ENCODE results near the gene LOC128125822.

Gene LOC128125822

GRCh38 chr6:63567966-63568365 lies 4.3 kb upstream of the LOC128125822 start:
- Histone ChIP-seq H3K4me3 (ENCODE audit: low read depth, low read length) (no peak overlapping the region), H3K36me3 (ENCODE audit: control insufficient read depth, insufficient read depth, low read length) (no peaks in the 10 kb centered on the region), H3K27me3 (ENCODE audit: control insufficient read depth, insufficient read depth, low read length) (peaks cover 7% of the 10 kb centered on the region)
- ChIA-PET POLR2A (no interaction called here), CTCF (interaction anchor here (0.7 kb wide), 1 partner anchor 9 kb away, joined by 4 read pairs; no protein-coding TSS in a partner anchor)
- no peak for TF ChIP-seq CTCF (IDR thresholded peaks at IDR 0.05; ENCODE audit: insufficient read depth, low read depth, low read length)
- no peak for DNase-seq (ENCODE audit: low read depth)

DNA sequence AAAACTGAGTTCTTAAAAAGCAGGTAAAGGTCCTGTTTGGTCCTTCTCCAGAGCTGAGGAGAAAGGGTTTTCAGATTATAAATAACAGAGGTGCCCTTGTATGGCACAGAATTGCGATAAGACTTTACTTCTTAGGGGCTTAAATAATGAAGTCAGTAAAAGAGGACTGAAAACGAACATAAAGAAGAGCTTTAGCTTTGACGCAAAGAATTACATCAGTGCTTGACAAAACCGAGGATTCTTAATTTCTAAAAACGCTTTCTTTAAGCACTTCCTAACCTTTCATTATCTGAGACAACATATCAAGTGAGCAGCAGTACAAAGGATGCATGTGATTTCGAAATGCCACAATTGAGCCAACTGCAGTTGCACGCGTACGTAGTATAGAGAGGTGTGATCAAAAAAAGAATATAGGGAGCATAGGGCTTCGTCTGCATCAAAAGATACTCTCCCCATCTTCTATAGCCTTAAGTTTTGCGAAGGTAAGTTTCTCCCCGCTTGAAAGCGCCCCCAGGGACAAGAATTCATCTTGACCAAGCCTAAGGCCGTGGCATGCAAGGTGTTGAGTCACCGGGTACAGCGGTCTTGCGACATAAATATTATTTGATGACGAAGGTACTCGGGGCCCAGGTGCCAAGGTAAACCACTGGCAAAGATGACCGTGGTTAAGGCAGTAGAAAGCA lies 778 bp upstream of the LOC128125822 start:
- H3K4me3 ChIP-seq (ENCODE audit: low read depth, low read length) = peak overlapping the region; percentile 96
- ChIA-PET POLR2A (no interaction called here), CTCF (no interaction called here)
- no peak for DNase-seq (ENCODE audit: low read depth)
- TF ChIP-seq CTCF (IDR thresholded peaks at IDR 0.05; ENCODE audit: insufficient read depth, low read depth, low read length) = peak; percentile 25; the same call in 1 of the 2 replicates
- H3K27me3 ChIP-seq (ENCODE audit: control insufficient read depth, insufficient read depth, low read length) = peaks cover 4% of the 10 kb centered on the region
- no peaks in the 10 kb centered on the region for H3K36me3 ChIP-seq (ENCODE audit: control insufficient read depth, insufficient read depth, low read length)

DNA sequence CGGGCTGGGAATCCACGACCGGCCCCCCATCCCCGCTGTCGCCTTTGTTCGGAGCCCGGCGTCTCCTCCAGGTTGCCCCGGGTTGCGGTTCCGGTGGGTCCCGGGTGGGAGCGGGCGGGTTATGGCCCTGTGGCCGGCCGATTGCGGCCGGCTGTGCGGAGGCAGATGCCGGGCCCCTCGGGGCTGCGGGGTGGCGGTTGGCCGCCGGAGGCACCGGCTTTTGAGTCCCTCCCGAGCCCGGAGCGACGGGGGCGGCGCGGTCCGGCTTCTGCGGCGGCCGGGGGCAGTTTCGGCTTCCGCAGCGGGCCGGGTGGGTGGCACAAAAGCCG lies 431 bp downstream of the LOC128125822 start:
- Histone ChIP-seq H3K4me3 (ENCODE audit: low read depth, low read length) (peak overlapping the region; percentile 96), H3K27me3 (ENCODE audit: control insufficient read depth, insufficient read depth, low read length) (peaks cover 4% of the 10 kb centered on the region), H3K36me3 (ENCODE audit: control insufficient read depth, insufficient read depth, low read length) (peaks cover 2% of the 10 kb centered on the region; the same call in 1 of the 2 replicates)
- ChIA-PET POLR2A (no interaction called here), CTCF (interaction anchor here (1.2 to 2.5 kb wide), 3 partner anchors 8 to 220 kb away, joined by 5 to 8 read pairs (median 5); no protein-coding TSS in a partner anchor)
- no peak for DNase-seq (ENCODE audit: low read depth)
- TF ChIP-seq CTCF (IDR thresholded peaks at IDR 0.05; ENCODE audit: insufficient read depth, low read depth, low read length) = no peak

DNA sequence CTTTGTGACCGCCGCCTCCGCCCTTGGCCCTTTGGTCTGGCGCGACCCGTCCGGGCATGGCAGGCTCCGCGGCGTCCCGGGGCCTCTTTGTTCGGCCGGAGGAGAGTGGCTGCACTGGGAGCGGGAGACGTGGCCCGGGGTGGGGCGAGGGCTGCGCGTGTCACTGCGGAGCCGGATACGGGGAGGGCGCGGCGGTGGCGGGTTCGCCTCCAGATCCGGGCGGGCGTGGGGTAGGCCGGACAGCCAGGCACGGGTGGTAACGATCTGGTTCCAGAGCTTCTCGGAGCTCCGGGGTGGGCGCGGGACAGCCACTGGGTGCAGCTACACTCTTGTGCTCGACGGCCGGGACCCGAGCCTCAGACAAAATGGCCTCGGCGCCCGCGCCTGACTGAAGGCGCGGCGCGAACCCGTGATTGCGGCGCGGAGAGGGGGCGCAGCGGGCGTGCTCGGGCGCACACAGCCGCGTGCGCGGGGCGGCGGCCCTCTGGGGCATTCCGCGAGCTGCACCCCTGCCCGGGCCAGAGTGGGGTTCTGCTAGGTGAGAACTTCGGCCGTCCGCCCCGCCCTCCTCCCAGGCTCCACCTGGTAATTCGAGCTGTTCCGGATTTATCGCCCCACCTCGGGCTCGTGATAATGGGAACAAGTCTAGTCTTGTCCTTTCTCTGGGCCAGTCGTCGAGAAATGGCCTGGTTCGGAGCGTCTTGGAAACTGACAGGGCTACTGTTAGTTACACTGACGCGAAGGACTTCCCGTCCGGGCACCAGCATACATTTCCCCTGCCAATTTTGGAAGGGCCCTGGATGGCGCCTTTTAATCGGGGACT lies 1.0 kb downstream of the LOC128125822 start:
- H3K36me3 ChIP-seq (ENCODE audit: control insufficient read depth, insufficient read depth, low read length) = peaks cover 2% of the 10 kb centered on the region; the same call in 1 of the 2 replicates

More for the DNA sequence above, 1.0 kb downstream of the LOC128125822 start:
- POLR2A ChIA-PET = no interaction called here
- TF ChIP-seq CTCF (IDR thresholded peaks at IDR 0.05; ENCODE audit: insufficient read depth, low read depth, low read length) = no peak
- DNase-seq (ENCODE audit: low read depth) = peak; percentile 16
- CTCF ChIA-PET = interaction anchor here (0.6 to 2.5 kb wide), 9 partner anchors 8 to 255 kb away, joined by 3 to 8 read pairs (median 3); no protein-coding TSS in a partner anchor
- peaks cover 4% of the 10 kb centered on the region for H3K27me3 ChIP-seq (ENCODE audit: control insufficient read depth, insufficient read depth, low read length)
- H3K4me3 ChIP-seq (ENCODE audit: low read depth, low read length) = peak overlapping the region; percentile 96

Data from BJ (cell line).